K562 treated with DMSO at 1 percent for 4 hours (cell line): Measurements from ENCODE around the gene USP17L17. TPM values are rescaled to one million over a fixed set of nuclear protein-coding genes. Genes with fewer than 3 reads are reported as not detected.

Experiments used
- total RNA-seq: library from RNA; unstranded; fragments of 300-600 nt; gene quantifications from 2 replicates; pipeline ENCODE4 v1.2.3, GENCODE V29; 2022; ENCODE audit not compliant: insufficient read depth

Gene USP17L17, protein sequence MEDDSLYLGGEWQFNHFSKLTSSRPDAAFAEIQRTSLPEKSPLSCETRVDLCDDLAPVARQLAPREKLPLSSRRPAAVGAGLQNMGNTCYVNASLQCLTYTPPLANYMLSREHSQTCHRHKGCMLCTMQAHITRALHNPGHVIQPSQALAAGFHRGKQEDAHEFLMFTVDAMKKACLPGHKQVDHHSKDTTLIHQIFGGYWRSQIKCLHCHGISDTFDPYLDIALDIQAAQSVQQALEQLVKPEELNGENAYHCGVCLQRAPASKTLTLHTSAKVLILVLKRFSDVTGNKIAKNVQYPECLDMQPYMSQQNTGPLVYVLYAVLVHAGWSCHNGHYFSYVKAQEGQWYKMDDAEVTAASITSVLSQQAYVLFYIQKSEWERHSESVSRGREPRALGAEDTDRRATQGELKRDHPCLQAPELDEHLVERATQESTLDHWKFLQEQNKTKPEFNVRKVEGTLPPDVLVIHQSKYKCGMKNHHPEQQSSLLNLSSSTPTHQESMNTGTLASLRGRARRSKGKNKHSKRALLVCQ
- not detected in 2 replicates for total RNA-seq

DNA sequence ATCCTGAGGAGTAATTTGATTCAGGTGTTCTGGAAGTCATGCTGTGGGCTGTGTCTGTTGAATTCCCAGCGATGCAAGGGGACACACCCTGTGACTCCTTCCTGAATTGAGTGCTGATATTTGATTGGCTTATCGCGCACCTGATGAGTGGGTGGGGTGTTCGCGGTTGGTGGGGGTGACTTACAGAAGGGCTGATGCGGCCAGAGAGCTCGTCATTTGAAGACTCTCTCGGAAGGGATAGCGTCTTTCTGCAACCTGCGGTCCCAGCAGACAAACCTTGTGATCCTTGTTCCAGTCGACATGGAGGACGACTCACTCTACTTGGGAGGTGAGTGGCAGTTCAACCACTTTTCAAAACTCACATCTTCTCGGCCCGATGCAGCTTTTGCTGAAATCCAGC, at the start of gene USP17L17:
USP17L17 (plus strand) TSS at position 301 of the 400 bp plus-strand sequence; CDS start at position 301, 0 bp downstream.

DNA sequence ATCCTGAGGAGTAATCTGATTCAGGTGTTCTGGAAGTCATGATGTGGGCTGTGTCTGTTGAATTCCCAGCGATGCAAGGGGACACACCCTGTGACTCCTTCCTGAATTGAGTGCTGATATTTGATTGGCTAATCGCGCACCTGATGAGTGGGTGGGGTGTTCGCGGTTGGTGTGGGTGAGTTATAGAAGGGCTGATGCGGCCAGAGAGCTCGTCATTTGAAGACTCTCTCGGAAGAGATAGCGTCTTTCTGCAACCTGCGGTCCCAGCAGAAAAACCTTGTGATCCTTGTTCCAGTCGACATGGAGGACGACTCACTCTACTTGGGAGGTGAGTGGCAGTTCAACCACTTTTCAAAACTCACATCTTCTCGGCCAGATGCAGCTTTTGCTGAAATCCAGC, 33.3 kb upstream of the USP17L17 start, which contains the start of gene USP17L10:
USP17L10 (plus strand) TSS at position 301 of the 400 bp plus-strand sequence; CDS start at position 301, 0 bp downstream.

DNA sequence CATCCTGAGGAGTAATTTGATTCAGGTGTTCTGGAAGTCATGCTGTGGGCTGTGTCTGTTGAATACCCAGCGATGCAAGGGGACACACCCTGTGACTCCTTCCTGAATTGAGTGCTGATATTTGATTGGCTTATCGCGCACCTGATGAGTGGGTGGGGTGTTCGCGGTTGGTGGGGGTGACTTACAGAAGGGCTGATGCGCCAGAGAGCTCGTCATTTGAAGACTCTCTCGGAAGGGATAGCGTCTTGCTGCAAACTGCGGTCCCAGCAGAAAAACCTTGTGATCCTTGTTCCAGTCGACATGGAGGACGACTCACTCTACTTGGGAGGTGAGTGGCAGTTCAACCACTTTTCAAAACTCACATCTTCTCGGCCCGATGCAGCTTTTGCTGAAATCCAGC, 28.6 kb upstream of the USP17L17 start, which contains the start of gene USP17L11:
USP17L11 (plus strand) TSS at position 301 of the 400 bp plus-strand sequence; CDS start at position 301, 0 bp downstream.

DNA sequence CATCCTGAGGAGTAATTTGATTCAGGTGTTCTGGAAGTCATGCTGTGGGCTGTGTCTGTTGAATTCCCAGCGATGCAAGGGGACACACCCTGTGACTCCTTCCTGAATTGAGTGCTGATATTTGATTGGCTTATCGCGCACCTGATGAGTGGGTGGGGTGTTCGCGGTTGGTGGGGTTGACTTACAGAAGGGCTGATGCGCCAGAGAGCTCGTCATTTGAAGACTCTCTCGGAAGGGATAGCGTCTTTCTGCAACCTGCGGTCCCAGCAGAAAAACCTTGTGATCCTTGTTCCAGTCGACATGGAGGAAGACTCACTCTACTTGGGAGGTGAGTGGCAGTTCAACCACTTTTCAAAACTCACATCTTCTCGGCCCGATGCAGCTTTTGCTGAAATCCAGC, 23.8 kb upstream of the USP17L17 start, which contains the start of gene USP17L12:
USP17L12 (plus strand) TSS at position 301 of the 400 bp plus-strand sequence; CDS start at position 301, 0 bp downstream.

DNA sequence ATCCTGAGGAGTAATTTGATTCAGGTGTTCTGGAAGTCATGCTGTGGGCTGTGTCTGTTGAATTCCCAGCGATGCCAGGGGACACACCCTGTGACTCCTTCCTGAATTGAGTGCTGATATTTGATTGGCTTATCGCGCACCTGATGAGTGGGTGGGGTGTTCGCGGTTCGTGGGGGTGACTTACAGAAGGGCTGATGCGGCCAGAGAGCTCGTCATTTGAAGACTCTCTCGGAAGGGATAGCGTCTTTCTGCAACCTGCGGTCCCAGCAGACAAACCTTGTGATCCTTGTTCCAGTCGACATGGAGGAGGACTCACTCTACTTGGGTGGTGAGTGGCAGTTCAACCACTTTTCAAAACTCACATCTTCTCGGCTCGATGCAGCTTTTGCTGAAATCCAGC, 19.1 kb upstream of the USP17L17 start, which contains the start of gene USP17L13:
USP17L13 (plus strand) TSS at position 301 of the 400 bp plus-strand sequence; CDS start at position 301, 0 bp downstream.

DNA sequence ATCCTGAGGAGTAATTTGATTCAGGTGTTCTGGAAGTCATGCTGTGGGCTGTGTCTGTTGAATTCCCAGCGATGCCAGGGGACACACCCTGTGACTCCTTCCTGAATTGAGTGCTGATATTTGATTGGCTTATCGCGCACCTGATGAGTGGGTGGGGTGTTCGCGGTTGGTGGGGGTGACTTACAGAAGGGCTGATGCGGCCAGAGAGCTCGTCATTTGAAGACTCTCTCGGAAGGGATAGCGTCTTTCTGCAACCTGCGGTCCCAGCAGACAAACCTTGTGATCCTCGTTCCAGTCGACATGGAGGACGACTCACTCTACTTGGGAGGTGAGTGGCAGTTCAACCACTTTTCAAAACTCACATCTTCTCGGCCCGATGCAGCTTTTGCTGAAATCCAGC, 9.6 kb upstream of the USP17L17 start, which contains the start of gene USP17L15:
USP17L15 (plus strand) TSS at position 301 of the 400 bp plus-strand sequence; CDS start at position 301, 0 bp downstream.

DNA sequence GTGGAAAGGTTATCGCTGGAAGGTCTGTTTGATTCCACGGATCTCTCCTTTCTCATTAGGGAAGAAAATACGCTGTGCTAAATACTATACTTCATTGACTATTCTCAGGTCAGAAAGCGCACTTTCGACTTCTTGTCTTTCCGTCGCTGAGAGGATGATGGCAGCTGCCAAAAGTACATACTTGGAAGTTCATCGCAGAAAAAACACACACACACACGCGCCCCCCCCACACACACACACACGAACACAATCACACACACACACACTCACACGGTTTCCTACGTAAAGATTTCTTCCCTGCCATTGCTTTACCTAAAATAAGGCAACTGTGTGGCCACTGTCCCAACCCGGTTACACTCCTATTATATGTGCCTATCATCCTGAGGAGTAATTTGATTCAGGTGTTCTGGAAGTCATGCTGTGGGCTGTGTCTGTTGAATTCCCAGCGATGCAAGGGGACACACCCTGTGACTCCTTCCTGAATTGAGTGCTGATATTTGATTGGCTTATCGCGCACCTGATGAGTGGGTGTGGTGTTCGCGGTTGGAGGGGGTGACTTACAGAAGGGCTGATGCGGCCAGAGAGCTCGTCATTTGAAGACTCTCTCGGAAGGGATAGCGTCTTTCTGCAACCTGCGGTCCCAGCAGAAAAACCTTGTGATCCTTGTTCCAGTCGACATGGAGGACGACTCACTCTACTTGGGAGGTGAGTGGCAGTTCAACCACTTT, 4.4 kb downstream of the USP17L17 start, which contains the start of gene USP17L18:
USP17L18 (plus strand) TSS at position 678 of the 728 bp plus-strand sequence; CDS start at position 678, 0 bp downstream.

DNA sequence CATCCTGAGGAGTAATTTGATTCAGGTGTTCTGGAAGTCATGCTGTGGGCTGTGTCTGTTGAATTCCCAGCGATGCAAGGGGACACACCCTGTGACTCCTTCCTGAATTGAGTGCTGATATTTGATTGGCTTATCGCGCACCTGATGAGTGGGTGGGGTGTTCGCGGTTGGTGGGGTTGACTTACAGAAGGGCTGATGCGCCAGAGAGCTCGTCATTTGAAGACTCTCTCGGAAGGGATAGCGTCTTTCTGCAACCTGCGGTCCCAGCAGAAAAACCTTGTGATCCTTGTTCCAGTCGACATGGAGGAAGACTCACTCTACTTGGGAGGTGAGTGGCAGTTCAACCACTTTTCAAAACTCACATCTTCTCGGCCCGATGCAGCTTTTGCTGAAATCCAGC, 9.4 kb downstream of the USP17L17 start, which contains the start of gene USP17L19:
USP17L19 (plus strand) TSS at position 301 of the 400 bp plus-strand sequence; CDS start at position 301, 0 bp downstream.

DNA sequence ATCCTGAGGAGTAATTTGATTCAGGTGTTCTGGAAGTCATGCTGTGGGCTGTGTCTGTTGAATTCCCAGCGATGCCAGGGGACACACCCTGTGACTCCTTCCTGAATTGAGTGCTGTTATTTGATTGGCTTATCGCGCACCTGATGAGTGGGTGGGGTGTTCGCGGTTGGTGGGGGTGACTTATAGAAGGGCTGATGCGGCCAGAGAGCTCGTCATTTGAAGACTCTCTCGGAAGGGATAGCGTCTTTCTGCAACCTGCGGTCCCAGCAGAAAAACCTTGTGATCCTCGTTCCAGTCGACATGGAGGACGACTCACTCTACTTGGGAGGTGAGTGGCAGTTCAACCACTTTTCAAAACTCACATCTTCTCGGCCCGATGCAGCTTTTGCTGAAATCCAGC, 14.1 kb downstream of the USP17L17 start, which contains the start of gene USP17L20:
USP17L20 (plus strand) TSS at position 301 of the 400 bp plus-strand sequence; CDS start at position 301, 0 bp downstream.

DNA sequence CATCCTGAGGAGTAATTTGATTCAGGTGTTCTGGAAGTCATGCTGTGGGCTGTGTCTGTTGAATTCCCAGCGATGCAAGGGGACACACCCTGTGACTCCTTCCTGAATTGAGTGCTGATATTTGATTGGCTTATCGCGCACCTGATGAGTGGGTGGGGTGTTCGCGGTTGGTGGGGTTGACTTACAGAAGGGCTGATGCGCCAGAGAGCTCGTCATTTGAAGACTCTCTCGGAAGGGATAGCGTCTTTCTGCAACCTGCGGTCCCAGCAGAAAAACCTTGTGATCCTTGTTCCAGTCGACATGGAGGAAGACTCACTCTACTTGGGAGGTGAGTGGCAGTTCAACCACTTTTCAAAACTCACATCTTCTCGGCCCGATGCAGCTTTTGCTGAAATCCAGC, 18.9 kb downstream of the USP17L17 start, which contains the start of gene USP17L21:
USP17L21 (plus strand) TSS at position 301 of the 400 bp plus-strand sequence; CDS start at position 301, 0 bp downstream.

DNA sequence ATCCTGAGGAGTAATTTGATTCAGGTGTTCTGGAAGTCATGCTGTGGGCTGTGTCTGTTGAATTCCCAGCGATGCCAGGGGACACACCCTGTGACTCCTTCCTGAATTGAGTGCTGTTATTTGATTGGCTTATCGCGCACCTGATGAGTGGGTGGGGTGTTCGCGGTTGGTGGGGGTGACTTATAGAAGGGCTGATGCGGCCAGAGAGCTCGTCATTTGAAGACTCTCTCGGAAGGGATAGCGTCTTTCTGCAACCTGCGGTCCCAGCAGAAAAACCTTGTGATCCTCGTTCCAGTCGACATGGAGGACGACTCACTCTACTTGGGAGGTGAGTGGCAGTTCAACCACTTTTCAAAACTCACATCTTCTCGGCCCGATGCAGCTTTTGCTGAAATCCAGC, 23.6 kb downstream of the USP17L17 start, which contains the start of gene USP17L22:
USP17L22 (plus strand) TSS at position 301 of the 400 bp plus-strand sequence; CDS start at position 301, 0 bp downstream.

Other genes starting within 250 kb of the USP17L17 start
- gene FAM90A26, start 73.5 kb upstream of the USP17L17 start, total RNA-seq = not detected in 2 replicates
- not detected in 2 replicates for gene USP17L10, start 33.2 kb upstream of the USP17L17 start, total RNA-seq
- not detected in 2 replicates for gene USP17L11, start 28.5 kb upstream of the USP17L17 start, total RNA-seq
- not detected in 2 replicates for gene USP17L12, start 23.7 kb upstream of the USP17L17 start, total RNA-seq
- gene USP17L13, start 19.0 kb upstream of the USP17L17 start, total RNA-seq = not detected in 2 replicates
- gene USP17L15, start 9.5 kb upstream of the USP17L17 start, total RNA-seq = not detected in 2 replicates
- not detected in 2 replicates for gene USP17L18, start 4.8 kb downstream of the USP17L17 start, total RNA-seq
- gene USP17L19, start 9.5 kb downstream of the USP17L17 start, total RNA-seq = not detected in 2 replicates
- not detected in 2 replicates for gene USP17L20, start 14.2 kb downstream of the USP17L17 start, total RNA-seq
- not detected in 2 replicates for gene USP17L21, start 19.0 kb downstream of the USP17L17 start, total RNA-seq
- gene USP17L22, start 23.7 kb downstream of the USP17L17 start, total RNA-seq = not detected in 2 replicates
- not detected in 2 replicates for gene USP17L24, start 81.3 kb downstream of the USP17L17 start, total RNA-seq
- gene USP17L25, start 86.0 kb downstream of the USP17L17 start, total RNA-seq = not detected in 2 replicates
- gene USP17L26, start 90.8 kb downstream of the USP17L17 start, total RNA-seq = not detected in 2 replicates
- not detected in 2 replicates for gene USP17L5, start 95.5 kb downstream of the USP17L17 start, total RNA-seq
- not detected in 2 replicates for gene USP17L27, start 100.3 kb downstream of the USP17L17 start, total RNA-seq
- not detected in 2 replicates for gene USP17L28, start 105.0 kb downstream of the USP17L17 start, total RNA-seq
- not detected in 2 replicates for gene USP17L29, start 109.8 kb downstream of the USP17L17 start, total RNA-seq
- not detected in 2 replicates for gene USP17L30, start 119.2 kb downstream of the USP17L17 start, total RNA-seq
- not detected in 2 replicates for gene DEFB131A, start 200.5 kb downstream of the USP17L17 start, total RNA-seq